Measurements from ENCODE around the gene CFHR5.

The CFHR5 gene

GRCh38 chr1:197042676-197043341 is 65.5 kb downstream of the CFHR5 start (continued):
- TF ChIP-seq ZBTB11 (tag by site-specific recombination; conservative IDR thresholded peaks at IDR 0.05; ENCODE audit: low read depth): no peak
- TF ChIP-seq ZNF202 (tag by site-specific recombination; IDR thresholded peaks at IDR 0.05; ENCODE audit: borderline replicate concordance): no peak
- no peak for TF ChIP-seq ZSCAN23 (tag by site-specific recombination; IDR thresholded peaks at IDR 0.05)
- TF ChIP-seq KLF1 (tag by site-specific recombination; IDR thresholded peaks at IDR 0.05): no peak
- no peak for TF ChIP-seq ZNF658 (tag by site-specific recombination; IDR thresholded peaks at IDR 0.05)
- no peak for TF ChIP-seq ZBTB8A (tag by site-specific recombination; IDR thresholded peaks at IDR 0.05)
- TF ChIP-seq EGR2 (tag by site-specific recombination; IDR thresholded peaks at IDR 0.05; ENCODE audit: low read depth): no peak
- TF ChIP-seq ZNF266 (tag by site-specific recombination; IDR thresholded peaks at IDR 0.05; ENCODE audit: low read depth): no peak

- Histone ChIP-seq H3K4me3 (ENCODE audit: low read depth, low read length) (no peak overlapping the region), H3K27ac (ENCODE audit: extremely low read depth, low read depth, low read length) (no peak overlapping the region), H3K4me1 (ENCODE audit: control insufficient read depth, insufficient read depth, low read length) (no peaks in the 10 kb centered on the region), H3K36me3 (ENCODE audit: control insufficient read depth in 2 of 2, insufficient read depth in 1 of 2, low read length in 2 of 2) (no peaks in the 10 kb centered on the region), H3K9me3 (ENCODE audit: control insufficient read depth, insufficient read depth, low read depth, low read length) (no peaks in the 10 kb centered on the region)
- POLR2A ChIA-PET: no interaction called here
- no peak for TF ChIP-seq RBAK (tag by site-specific recombination; IDR thresholded peaks at IDR 0.05)
- TF ChIP-seq ZNF677 (tag by site-specific recombination; IDR thresholded peaks at IDR 0.05): no peak
- TF ChIP-seq ZBTB6 (tag by site-specific recombination; IDR thresholded peaks at IDR 0.05): no peak
- TF ChIP-seq ZNF747 (tag by site-specific recombination; IDR thresholded peaks at IDR 0.05): no peak
- TF ChIP-seq KLF7 (tag by site-specific recombination; IDR thresholded peaks at IDR 0.05; ENCODE audit: borderline replicate concordance): no peak
- no peak for TF ChIP-seq ZBTB48 (tag by site-specific recombination; IDR thresholded peaks at IDR 0.05)
- TF ChIP-seq ZNF792 (tag by site-specific recombination; IDR thresholded peaks at IDR 0.05): no peak
- no peak for TF ChIP-seq ZNF670 (tag by site-specific recombination; IDR thresholded peaks at IDR 0.05; ENCODE audit: low read depth)
- TF ChIP-seq ZNF791 (tag by site-specific recombination; IDR thresholded peaks at IDR 0.05): no peak
- TF ChIP-seq ZNF585B (tag by site-specific recombination; IDR thresholded peaks at IDR 0.05): no peak
- no peak for TF ChIP-seq ZNF529 (tag by site-specific recombination; IDR thresholded peaks at IDR 0.05; ENCODE audit: insufficient replicate concordance)
- CTCF ChIA-PET: no interaction called here
Observed at GRCh38 chr1:197049100-197049499, 71.7 kb downstream of the CFHR5 start.

Data from HEK293 (cell line).